MCF 10A (cell line): ENCODE results near the gene ANXA9. TPM values are rescaled to one million over a fixed set of nuclear protein-coding genes. Genes with fewer than 3 reads are reported as not detected.
A peak's percentile ranks its signal among the peaks of the same experiment; 100 is the strongest.

ENCODE experiments used
- BruUV-seq: library from RNA; stranded (reverse); fragments of 400-500 nt; replicated peaks from 2 replicates; lab custom pipeline; 2021; lab: Mats Ljungman, UMichigan
- CTCF ChIA-PET: fragments of 300-600 bp; sonication (Branson Sonifier 250); formaldehyde crosslinking; extraction: SDS; loops from one replicate; lab custom pipeline; 2021; ENCODE audit warnings: antibody characterized with exemption, inconsistent platforms; lab: Yijun Ruan, JAX
- POLR2A ChIA-PET: fragments of 300-600, 350-650 bp; sonication (Branson Sonifier 250); formaldehyde crosslinking; extraction: SDS; loops from one replicate; lab custom pipeline; 2020; ENCODE audit warnings: antibody characterized with exemption, inconsistent platforms; lab: Yijun Ruan, JAX
- DNase-seq: peaks from one replicate; pipeline ENCODE4 v3.0.0-alpha.2; 2018; ENCODE audit not compliant: unreplicated experiment
- H3K27ac Mint-ChIP-seq: one replicate; pipeline ENCODE4 v1.8.0; 2022; ENCODE audit warnings: mild to moderate bottlenecking, low read depth, mixed read lengths; ENCODE audit not compliant: unreplicated experiment
- H3K27me3 Mint-ChIP-seq: one replicate; pipeline ENCODE4 v1.8.0; 2022; ENCODE audit warnings: mixed read lengths; ENCODE audit not compliant: insufficient read depth, unreplicated experiment
- H3K36me3 Mint-ChIP-seq: one replicate; pipeline ENCODE4 v1.8.0; 2022; ENCODE audit warnings: mild to moderate bottlenecking, moderate library complexity, mixed read lengths; ENCODE audit not compliant: insufficient read depth, unreplicated experiment
- H3K4me1 Mint-ChIP-seq: one replicate; pipeline ENCODE4 v1.8.0; 2022; ENCODE audit warnings: mixed read lengths; ENCODE audit not compliant: insufficient read depth, unreplicated experiment
- H3K4me3 Mint-ChIP-seq: one replicate; pipeline ENCODE4 v1.8.0; 2022; ENCODE audit warnings: mild to moderate bottlenecking, moderate library complexity, mixed read lengths; ENCODE audit not compliant: unreplicated experiment
- H3K9me3 Mint-ChIP-seq: one replicate; pipeline ENCODE4 v1.8.0; 2022; ENCODE audit warnings: mixed read lengths; ENCODE audit not compliant: unreplicated experiment
- intact Hi-C: fragments of 100-400 bp; cut with micrococcal nuclease; formaldehyde crosslinking; loops from 2 replicates; pipeline ENCODE4 v1.14.1; 2022
- total RNA-seq: library from RNA; stranded (reverse); gene quantifications from 2 replicates; pipeline ENCODE4 v1.2.3, GENCODE V29; 2022
- TF ChIP-seq, protein P1 (sequence below): fragments of 200-600 bp; IDR thresholded peaks from one replicate; pipeline ENCODE4 v1.8.0; 2022; ENCODE audit warnings: antibody characterized with exemption, mild to moderate bottlenecking; ENCODE audit not compliant: unreplicated experiment

The ANXA9 gene
- total RNA-seq, 1 experiment from 2014 or later, result 0.37 TPM

DNA sequence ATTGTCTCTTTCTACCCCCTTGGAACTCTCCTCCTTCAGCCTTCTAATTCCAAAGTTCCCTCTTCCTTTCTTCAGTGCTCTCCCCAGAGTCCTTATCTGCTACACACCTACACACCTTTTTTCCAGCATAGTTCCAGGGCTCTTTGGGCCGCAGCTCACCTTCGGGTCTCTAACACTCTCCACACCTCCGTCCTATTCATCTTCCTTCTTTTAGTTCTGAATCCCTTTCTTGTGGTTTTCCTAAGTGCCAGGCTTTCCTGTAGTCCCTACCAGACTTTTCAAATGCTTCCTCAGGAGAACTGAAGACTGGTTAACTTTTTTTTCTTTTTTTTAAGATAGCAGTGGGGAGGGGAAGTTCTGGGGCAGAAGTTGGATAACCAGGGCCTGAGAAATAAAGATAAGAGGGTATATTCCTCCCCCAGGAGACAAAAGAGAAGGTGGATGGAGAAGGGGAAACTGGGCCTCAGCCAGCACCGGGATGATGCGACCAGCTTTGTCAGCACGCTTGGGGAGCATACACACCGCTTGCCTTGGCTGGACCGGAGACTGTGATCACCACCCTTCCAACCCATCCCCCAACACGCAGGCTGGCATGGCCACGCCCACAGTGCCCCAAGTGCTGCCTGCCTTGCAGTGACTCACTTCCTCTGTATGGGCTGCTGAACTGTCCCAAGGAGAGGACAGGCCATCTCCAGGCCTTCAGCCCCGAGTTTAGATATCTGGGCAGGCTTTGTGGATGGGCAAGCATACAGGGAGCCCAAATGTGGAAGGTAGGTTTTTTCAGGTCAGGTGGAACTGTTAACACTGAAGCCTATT is 5.0 kb upstream of the ANXA9 start:
- TF ChIP-seq, protein P1, sequence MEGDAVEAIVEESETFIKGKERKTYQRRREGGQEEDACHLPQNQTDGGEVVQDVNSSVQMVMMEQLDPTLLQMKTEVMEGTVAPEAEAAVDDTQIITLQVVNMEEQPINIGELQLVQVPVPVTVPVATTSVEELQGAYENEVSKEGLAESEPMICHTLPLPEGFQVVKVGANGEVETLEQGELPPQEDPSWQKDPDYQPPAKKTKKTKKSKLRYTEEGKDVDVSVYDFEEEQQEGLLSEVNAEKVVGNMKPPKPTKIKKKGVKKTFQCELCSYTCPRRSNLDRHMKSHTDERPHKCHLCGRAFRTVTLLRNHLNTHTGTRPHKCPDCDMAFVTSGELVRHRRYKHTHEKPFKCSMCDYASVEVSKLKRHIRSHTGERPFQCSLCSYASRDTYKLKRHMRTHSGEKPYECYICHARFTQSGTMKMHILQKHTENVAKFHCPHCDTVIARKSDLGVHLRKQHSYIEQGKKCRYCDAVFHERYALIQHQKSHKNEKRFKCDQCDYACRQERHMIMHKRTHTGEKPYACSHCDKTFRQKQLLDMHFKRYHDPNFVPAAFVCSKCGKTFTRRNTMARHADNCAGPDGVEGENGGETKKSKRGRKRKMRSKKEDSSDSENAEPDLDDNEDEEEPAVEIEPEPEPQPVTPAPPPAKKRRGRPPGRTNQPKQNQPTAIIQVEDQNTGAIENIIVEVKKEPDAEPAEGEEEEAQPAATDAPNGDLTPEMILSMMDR, result no peak
- H3K27ac Mint-ChIP-seq, result peak overlapping the region; percentile 23
- POLR2A ChIA-PET, result interaction anchor here (0.7 to 3.7 kb wide), 13 partner anchors 9 to 406 kb away, joined by 3 to 43 read pairs (median 4); partner anchors contain the start of genes MINDY1 and SETDB1
- no peaks in the 10 kb centered on the region for H3K9me3 Mint-ChIP-seq
- H3K4me1 Mint-ChIP-seq, result peaks cover 40% of the 10 kb centered on the region
- peak; percentile 96 for DNase-seq
- no peaks in the 10 kb centered on the region for H3K27me3 Mint-ChIP-seq
- no TSS peak for BruUV-seq
- no peaks in the 10 kb centered on the region for H3K36me3 Mint-ChIP-seq
- intact Hi-C loops, result loop anchor here (5.0 kb wide), 2 partner anchors 350 to 515 kb away; partner anchors contain the start of gene ENSA
- CTCF ChIA-PET, result interaction anchor here (0.5 to 14.2 kb wide), 17 partner anchors 8 to 742 kb away, joined by 3 to 302 read pairs (median 3); partner anchors contain the start of gene MINDY1
- peak overlapping the region; percentile 57 for H3K4me3 Mint-ChIP-seq

DNA sequence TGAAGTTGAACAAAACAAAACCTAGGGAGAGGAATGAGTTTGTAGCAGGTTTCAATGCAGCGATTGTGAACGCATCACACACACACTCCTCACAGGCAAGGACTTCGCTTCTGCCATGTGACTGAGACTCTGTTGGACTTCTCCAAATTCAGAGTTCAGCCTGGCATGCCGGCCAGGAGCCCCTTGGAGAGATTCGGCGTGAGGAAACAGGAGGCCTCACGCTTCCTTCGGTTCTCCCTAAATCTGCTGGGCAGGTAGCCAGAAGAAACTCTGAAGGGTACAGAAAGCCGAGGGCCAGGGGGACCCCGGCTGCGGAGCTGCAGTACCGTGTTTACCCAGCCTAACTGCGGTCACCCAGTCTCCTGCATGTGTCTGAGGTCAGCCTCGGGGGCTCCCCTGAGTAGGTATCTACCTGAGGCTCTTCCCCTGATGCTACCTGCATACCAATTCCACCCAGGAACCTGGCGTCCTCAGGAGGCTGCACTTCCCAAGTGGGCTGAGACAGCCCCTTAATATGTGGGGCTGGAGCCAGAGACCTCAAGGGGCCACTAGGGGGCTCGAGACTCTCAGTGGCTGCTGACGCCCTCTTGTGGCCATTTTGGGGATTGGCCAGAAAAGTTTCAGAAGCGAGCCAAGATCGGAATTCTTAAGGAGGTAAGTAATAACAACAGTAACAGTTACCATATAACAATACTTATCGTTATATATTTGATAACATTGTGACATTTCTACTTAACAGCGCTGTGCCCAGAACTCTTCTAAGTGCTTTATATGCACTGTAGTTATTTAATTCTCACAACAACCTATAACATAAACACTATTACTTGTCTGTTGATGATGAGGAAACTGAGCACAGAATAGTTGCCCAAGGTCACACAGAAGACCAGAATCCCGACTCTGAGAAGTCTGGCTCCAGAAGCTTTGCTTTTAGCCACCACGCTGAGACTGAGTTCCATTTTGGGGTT is 2.7 kb upstream of the ANXA9 start:
- BruUV-seq, result no TSS peak
- peak; percentile 95 for DNase-seq
- TF ChIP-seq, protein P1, result peak; percentile 100
- H3K9me3 Mint-ChIP-seq, result no peaks in the 10 kb centered on the region
- intact Hi-C loops, result loop anchor here (1.0 to 5.0 kb wide), 5 partner anchors 27 to 517 kb away; partner anchors contain the start of genes ENSA and MINDY1
- ChIA-PET CTCF (interaction anchor here (0.6 to 14.2 kb wide), 27 partner anchors 9 to 626 kb away, joined by 3 to 302 read pairs (median 4); partner anchors contain the start of genes ADAMTSL4 and MINDY1), POLR2A (interaction anchor here (0.7 to 3.7 kb wide), 6 partner anchors 16 to 53 kb away, joined by 3 to 43 read pairs (median 15); partner anchors contain the start of genes MINDY1 and SETDB1)
- H3K27ac Mint-ChIP-seq, result no peak overlapping the region
- no peak overlapping the region for H3K4me3 Mint-ChIP-seq
- H3K27me3 Mint-ChIP-seq, result no peaks in the 10 kb centered on the region
- H3K36me3 Mint-ChIP-seq, result no peaks in the 10 kb centered on the region
- peaks cover 32% of the 10 kb centered on the region for H3K4me1 Mint-ChIP-seq

DNA sequence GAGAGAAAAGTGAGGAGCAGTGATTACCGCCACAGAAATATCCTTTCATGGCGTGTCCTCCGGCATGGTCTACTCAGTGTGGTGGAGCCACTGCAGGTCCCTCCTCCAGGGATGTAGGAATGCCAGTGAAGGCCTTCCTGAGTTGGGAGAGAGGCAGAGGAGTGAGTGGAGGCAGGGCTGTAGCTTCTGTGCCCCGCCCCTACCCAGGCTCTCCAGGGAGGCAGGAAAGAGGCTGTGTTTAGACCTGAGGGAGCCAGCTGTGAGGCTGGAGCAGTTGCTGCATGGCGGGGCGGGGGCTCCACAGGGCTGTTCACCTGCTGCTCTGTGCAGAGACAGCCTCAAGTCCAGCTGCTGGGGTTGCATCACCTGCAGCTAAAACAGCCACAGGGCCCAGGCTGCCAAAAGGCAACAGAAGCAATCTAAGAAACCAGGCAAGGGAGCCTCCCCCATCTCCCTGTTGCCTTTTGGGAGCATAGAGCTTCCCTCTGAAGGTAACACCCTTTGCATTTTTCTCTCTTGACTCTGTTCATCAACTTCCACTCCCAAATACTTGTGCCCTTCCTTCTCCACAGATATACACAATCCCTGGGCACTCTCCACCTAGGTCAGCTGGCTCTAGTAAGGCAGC is 801 bp upstream of the ANXA9 start:
- Mint-ChIP-seq H3K27me3 (no peaks in the 10 kb centered on the region), H3K27ac (peak overlapping the region; percentile 20), H3K36me3 (no peaks in the 10 kb centered on the region), H3K4me3 (no peak overlapping the region), H3K4me1 (peaks cover 40% of the 10 kb centered on the region), H3K9me3 (no peaks in the 10 kb centered on the region)
- DNase-seq, result peak; percentile 57
- BruUV-seq, result no TSS peak
- TF ChIP-seq, protein P1, result no peak
- ChIA-PET POLR2A (interaction anchor here (0.7 to 3.6 kb wide), 12 partner anchors 8 to 59 kb away, joined by 3 to 41 read pairs (median 4); partner anchors contain the start of genes MINDY1 and SETDB1), CTCF (interaction anchor here (0.6 to 14.2 kb wide), 10 partner anchors 11 to 423 kb away, joined by 3 to 302 read pairs (median 5); partner anchors contain the start of gene MINDY1)
- intact Hi-C loops, result loop anchor here (5.0 kb wide), 1 partner anchor 429 kb away; no protein-coding TSS in a partner anchor
